Osteocyte (in vitro differentiated cells): ENCODE data around the gene PKMYT1. TPM values are rescaled to one million over a fixed set of nuclear protein-coding genes. Genes with fewer than 3 reads are reported as not detected.

Experiments
- DNase-seq: peaks from one replicate; pipeline ENCODE4 v3.0.0; 2021; ENCODE audit warnings: mixed read lengths; ENCODE audit not compliant: unreplicated experiment; ENCODE audit errors: extremely low spot score
- H3K27ac Mint-ChIP-seq: one replicate; pipeline ENCODE4 v1.8.0; 2021; ENCODE audit warnings: mild to moderate bottlenecking, mixed read lengths; ENCODE audit not compliant: unreplicated experiment
- H3K27me3 Mint-ChIP-seq: one replicate; pipeline ENCODE4 v1.8.0; 2021; ENCODE audit warnings: mixed read lengths; ENCODE audit not compliant: unreplicated experiment
- H3K36me3 Mint-ChIP-seq: one replicate; pipeline ENCODE4 v1.8.0; 2021; ENCODE audit warnings: mixed read lengths; ENCODE audit not compliant: unreplicated experiment
- H3K4me1 Mint-ChIP-seq: one replicate; pipeline ENCODE4 v1.8.0; 2021; ENCODE audit warnings: mixed read lengths; ENCODE audit not compliant: unreplicated experiment
- H3K4me3 Mint-ChIP-seq: one replicate; pipeline ENCODE4 v1.8.0; 2021; ENCODE audit warnings: mild to moderate bottlenecking, moderate library complexity, mixed read lengths; ENCODE audit not compliant: unreplicated experiment
- H3K9me3 Mint-ChIP-seq: one replicate; pipeline ENCODE4 v1.8.0; 2021; ENCODE audit warnings: mixed read lengths; ENCODE audit not compliant: unreplicated experiment
- total RNA-seq: library from RNA; stranded (reverse); gene quantifications from 2 replicates; pipeline ENCODE4 v1.2.1, GENCODE V29; 2021
- TF ChIP-seq, protein P1 (sequence below): fragments of 200-600 bp; sonication (generic); IDR thresholded peaks from 2 replicates; pipeline ENCODE4 v1.5.0; 2021; ENCODE audit warnings: antibody characterized with exemption, mild to moderate bottlenecking, moderate library complexity

Gene PKMYT1
- total RNA-seq, 1 donor from 2014 or later = 10.4 TPM

DNA sequence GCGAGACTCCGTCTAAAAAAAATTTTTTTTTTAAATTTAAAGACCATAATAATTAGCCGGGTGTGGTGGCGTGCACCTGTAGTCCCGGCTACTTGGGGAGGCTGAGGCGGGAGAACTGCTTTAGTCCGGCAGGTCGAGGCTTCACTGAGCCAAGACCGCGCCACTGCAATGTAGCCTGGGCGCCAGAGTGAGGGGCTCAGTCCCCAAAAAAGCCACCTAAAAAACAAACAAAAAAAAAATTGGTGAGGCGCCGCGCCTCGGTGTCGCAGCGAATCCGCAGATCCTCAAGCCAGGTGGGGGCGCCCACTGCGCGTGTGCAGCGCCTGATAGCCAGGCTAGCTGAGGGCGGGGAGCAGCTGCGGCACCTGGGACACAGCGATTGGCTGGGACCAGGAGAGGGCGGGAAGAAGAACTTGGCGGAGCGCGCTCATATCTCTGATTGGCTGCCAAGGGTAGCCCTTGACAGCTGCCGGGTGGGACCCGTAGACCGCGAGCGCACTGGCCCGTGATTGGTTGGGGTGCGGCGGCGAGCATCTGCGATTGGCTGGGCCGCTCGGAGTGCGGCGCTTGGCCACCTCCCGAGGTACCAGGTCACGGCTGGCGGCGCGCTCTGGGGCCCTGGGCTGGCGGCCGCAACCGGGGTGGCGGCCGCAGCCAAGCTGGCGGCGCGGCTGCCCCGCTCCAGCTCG, 23.5 kb upstream of the PKMYT1 start:
- TF ChIP-seq, protein P1, sequence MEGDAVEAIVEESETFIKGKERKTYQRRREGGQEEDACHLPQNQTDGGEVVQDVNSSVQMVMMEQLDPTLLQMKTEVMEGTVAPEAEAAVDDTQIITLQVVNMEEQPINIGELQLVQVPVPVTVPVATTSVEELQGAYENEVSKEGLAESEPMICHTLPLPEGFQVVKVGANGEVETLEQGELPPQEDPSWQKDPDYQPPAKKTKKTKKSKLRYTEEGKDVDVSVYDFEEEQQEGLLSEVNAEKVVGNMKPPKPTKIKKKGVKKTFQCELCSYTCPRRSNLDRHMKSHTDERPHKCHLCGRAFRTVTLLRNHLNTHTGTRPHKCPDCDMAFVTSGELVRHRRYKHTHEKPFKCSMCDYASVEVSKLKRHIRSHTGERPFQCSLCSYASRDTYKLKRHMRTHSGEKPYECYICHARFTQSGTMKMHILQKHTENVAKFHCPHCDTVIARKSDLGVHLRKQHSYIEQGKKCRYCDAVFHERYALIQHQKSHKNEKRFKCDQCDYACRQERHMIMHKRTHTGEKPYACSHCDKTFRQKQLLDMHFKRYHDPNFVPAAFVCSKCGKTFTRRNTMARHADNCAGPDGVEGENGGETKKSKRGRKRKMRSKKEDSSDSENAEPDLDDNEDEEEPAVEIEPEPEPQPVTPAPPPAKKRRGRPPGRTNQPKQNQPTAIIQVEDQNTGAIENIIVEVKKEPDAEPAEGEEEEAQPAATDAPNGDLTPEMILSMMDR = peak; percentile 52
- H3K4me3 Mint-ChIP-seq = peak overlapping the region; percentile 35
- peaks cover 1% of the 10 kb centered on the region for H3K4me1 Mint-ChIP-seq
- H3K27ac Mint-ChIP-seq = no peak overlapping the region
- H3K27me3 Mint-ChIP-seq = peaks cover 50% of the 10 kb centered on the region
- H3K9me3 Mint-ChIP-seq = no peaks in the 10 kb centered on the region
- DNase-seq = peak; percentile 97
- no peaks in the 10 kb centered on the region for H3K36me3 Mint-ChIP-seq

DNA sequence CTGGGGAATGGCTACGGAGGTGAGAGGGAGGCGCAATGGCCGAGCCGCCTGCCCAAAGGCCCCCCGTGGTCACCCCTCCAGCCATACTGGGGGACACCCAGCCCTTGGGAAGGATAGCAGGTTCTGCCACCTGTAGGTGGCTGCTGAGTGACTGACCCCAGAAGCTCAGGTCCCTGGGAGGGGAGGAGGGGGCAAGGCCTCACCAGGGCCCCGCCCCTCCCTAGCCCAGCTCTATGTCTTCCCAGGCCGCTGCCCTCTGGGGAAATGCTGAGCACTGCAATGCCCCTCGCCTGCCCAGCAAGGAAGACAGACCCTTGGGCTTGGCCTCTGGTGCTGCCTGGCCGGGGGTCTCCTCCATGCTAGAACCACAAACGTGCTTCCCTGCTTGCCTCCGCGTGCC, 21.1 kb upstream of the PKMYT1 start:
- TF ChIP-seq, protein P1 = no peak
- no peak overlapping the region for H3K4me3 Mint-ChIP-seq
- H3K27me3 Mint-ChIP-seq = peaks cover 26% of the 10 kb centered on the region
- H3K9me3 Mint-ChIP-seq = no peaks in the 10 kb centered on the region
- H3K4me1 Mint-ChIP-seq = peaks cover 1% of the 10 kb centered on the region
- no peak overlapping the region for H3K27ac Mint-ChIP-seq
- no peak for DNase-seq
- no peaks in the 10 kb centered on the region for H3K36me3 Mint-ChIP-seq

DNA sequence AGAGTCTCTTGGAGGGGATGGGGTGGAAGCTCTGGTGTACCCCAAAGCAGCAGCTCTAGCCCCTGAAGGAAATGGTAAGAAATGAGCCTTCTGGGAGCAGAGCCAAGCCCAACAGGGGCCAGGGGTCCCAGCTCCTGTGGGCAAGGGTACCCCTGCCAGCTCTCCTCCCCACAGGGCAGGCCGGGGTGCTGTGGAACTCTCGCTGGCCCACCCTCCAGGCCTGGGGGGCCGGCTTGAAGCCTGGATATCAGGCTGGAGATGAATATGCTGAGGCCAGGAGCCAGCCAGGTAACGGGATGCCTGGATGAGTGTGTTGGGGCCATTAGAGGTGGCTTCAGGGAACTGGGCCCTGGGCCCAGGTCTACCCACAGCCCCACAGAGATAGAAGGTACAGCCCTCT, 20.3 kb upstream of the PKMYT1 start:
- Mint-ChIP-seq H3K9me3 (no peaks in the 10 kb centered on the region), H3K4me1 (peaks cover 1% of the 10 kb centered on the region), H3K27me3 (peaks cover 20% of the 10 kb centered on the region), H3K4me3 (no peak overlapping the region), H3K27ac (no peak overlapping the region), H3K36me3 (no peaks in the 10 kb centered on the region)
- DNase-seq = no peak
- TF ChIP-seq, protein P1 = no peak

DNA sequence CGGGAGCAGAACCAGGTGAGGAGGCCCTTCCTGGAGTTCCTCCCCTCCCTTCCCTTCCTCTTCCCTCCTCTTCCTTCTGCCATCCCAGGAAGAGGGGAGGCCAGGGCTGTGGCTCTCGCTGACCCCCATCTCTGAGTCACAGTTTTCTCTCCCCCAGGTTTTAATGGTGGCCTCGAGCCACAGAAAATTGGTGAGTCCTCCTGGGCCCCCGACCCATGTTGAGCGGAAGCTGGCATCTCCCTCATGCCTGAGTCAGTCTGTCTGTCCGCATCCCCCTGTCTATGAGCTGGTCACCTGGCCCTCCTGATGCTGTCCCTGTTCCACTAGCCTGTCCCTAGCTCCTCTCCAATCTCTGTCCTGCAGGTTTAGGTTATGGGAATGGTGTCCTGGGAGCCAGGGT, 19.7 kb upstream of the PKMYT1 start:
- Mint-ChIP-seq H3K27me3 (peaks cover 18% of the 10 kb centered on the region), H3K27ac (no peak overlapping the region), H3K4me3 (no peak overlapping the region), H3K9me3 (no peaks in the 10 kb centered on the region), H3K4me1 (peaks cover under 1% of the 10 kb centered on the region), H3K36me3 (no peaks in the 10 kb centered on the region)
- TF ChIP-seq, protein P1 = no peak
- no peak for DNase-seq

DNA sequence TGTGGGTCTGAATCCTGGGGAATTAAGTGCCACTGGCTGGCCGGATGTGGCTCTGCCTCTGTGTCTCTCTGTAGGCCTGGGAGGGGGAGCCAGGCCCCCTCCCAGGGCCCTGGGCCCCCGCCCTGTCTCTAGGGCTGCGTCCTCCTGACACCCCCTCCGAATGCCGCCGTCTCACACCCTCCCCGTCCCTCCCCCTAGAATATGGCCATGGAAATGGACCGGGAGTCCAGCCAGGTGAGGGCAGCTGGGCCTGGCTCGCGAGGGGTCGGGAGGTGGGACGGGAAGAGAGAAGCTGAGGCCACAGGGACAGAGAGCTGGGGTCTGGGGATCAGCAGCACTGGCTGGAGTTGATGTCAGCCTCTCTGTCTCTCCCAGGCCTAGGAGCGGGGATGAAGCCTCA, 16.1 kb upstream of the PKMYT1 start:
- no peak overlapping the region for H3K4me3 Mint-ChIP-seq
- no peak overlapping the region for H3K27ac Mint-ChIP-seq
- peaks cover 16% of the 10 kb centered on the region for H3K27me3 Mint-ChIP-seq
- no peaks in the 10 kb centered on the region for H3K36me3 Mint-ChIP-seq
- no peaks in the 10 kb centered on the region for H3K4me1 Mint-ChIP-seq
- no peak for DNase-seq
- H3K9me3 Mint-ChIP-seq = no peaks in the 10 kb centered on the region
- TF ChIP-seq, protein P1 = no peak
